Neural cell (in vitro differentiated cells): ENCODE data around the gene INPP5A. TPM values are rescaled to one million over a fixed set of nuclear protein-coding genes. Genes with fewer than 3 reads are reported as not detected.

Source experiments
- H2AFZ ChIP-seq: fragments of 200-600, 300-800 bp; sonication (generic), shearing (Covaris generic); 2 replicates; pipeline ENCODE4 v1.6.0; 2014; ENCODE audit warnings: low read depth, mild to moderate bottlenecking, antibody characterized with exemption, low read length, moderate library complexity
- H3F3A ChIP-seq: fragments of 200-600 bp; shearing (Covaris generic); 2 replicates; pipeline ENCODE4 v1.6.1; 2016; ENCODE audit warnings: mild to moderate bottlenecking, moderate library complexity, mixed read lengths, antibody characterized with exemption, low read length; ENCODE audit not compliant: insufficient read depth, poor library complexity, severe bottlenecking
- H3K27ac ChIP-seq: fragments of 200-600, 300-800 bp; sonication (generic), shearing (Covaris generic); 2 replicates; pipeline ENCODE4 v1.5.1; 2014; ENCODE audit warnings: mild to moderate bottlenecking, low read length, moderate library complexity
- H3K27me3 ChIP-seq: fragments of 300-800, 200-600 bp; sonication (generic), shearing (Covaris generic); 2 replicates; pipeline ENCODE4 v1.6.0; 2014; ENCODE audit warnings: mild to moderate bottlenecking, low read depth, low read length, moderate library complexity; ENCODE audit not compliant: insufficient read depth
- H3K36me3 ChIP-seq: fragments of 300-800, 200-600 bp; sonication (generic), shearing (Covaris generic); 2 replicates; pipeline ENCODE4 v1.5.1; 2014; ENCODE audit warnings: mild to moderate bottlenecking, antibody characterized with exemption, low read length, moderate library complexity; ENCODE audit not compliant: insufficient read depth
- H3K4me2 ChIP-seq: fragments of 300-800, 200-600 bp; sonication (generic), shearing (Covaris generic); 2 replicates; pipeline ENCODE4 v1.6.0; 2014; ENCODE audit warnings: mild to moderate bottlenecking, low read length
- H3K4me3 ChIP-seq: fragments of 300-800, 200-600 bp; sonication (generic), shearing (Covaris generic); 2 replicates; pipeline ENCODE4 v1.5.1; 2014; ENCODE audit warnings: mild to moderate bottlenecking, low read length, moderate library complexity
- H3K79me2 ChIP-seq: fragments of 200-600 bp; shearing (Covaris generic); replicated peaks from 2 replicates; pipeline ENCODE4 v1.6.0; 2014; ENCODE audit warnings: mild to moderate bottlenecking, low read length, moderate library complexity; ENCODE audit not compliant: insufficient read depth
- H3K9ac ChIP-seq: fragments of 300-800, 200-600 bp; sonication (generic), shearing (Covaris generic); 2 replicates; pipeline ENCODE4 v1.6.1; 2016; ENCODE audit warnings: mild to moderate bottlenecking, low read length, mixed read lengths
- H3K9me2 ChIP-seq: fragments of 200-600 bp; shearing (Covaris generic); 2 replicates; pipeline ENCODE4 v1.6.1; 2016; ENCODE audit warnings: mild to moderate bottlenecking, low read length, mixed read lengths; ENCODE audit not compliant: insufficient read depth
- H3K9me3 ChIP-seq: fragments of 200-600, 300-800 bp; sonication (generic), shearing (Covaris generic); 2 replicates; pipeline ENCODE4 v1.6.1; 2016; ENCODE audit warnings: mild to moderate bottlenecking, mixed run types, low read length, moderate library complexity, mixed read lengths
- H4K20me1 ChIP-seq: fragments of 200-600 bp; shearing (Covaris generic); 2 replicates; pipeline ENCODE4 v1.6.1; 2016; ENCODE audit warnings: mild to moderate bottlenecking, mixed run types; ENCODE audit not compliant: insufficient read depth
- CTCF ChIP-seq: fragments of 450-650 bp; IDR thresholded peaks from 2 replicates; pipeline ENCODE4 v1.5.1; 2014; ENCODE audit warnings: antibody characterized with exemption, mild to moderate bottlenecking, moderate library complexity; ENCODE audit not compliant: poor library complexity, severe bottlenecking
- EP300 ChIP-seq: fragments of 450-650 bp; conservative IDR thresholded peaks from 2 replicates; pipeline ENCODE4 v1.6.1; 2014; ENCODE audit warnings: antibody characterized with exemption, mild to moderate bottlenecking, moderate library complexity; ENCODE audit not compliant: poor library complexity, severe bottlenecking
- EZH2 ChIP-seq: fragments of 200-600, 300-800 bp; shearing (Covaris generic), sonication (generic); IDR thresholded peaks from 2 replicates; pipeline ENCODE4 v1.6.1; 2014; ENCODE audit warnings: antibody characterized with exemption, low read length, borderline replicate concordance, mild to moderate bottlenecking; ENCODE audit not compliant: insufficient read depth, poor library complexity, severe bottlenecking
- MXI1 ChIP-seq: fragments of 450-650 bp; conservative IDR thresholded peaks from 2 replicates; pipeline ENCODE4 v1.6.1; 2014; ENCODE audit warnings: antibody characterized with exemption, mild to moderate bottlenecking; ENCODE audit not compliant: poor library complexity, severe bottlenecking
- POLR2AphosphoS5 ChIP-seq: IDR thresholded peaks from 2 replicates; pipeline ENCODE4 v1.6.1; 2012
- RAD21 ChIP-seq: fragments of 450-650 bp; conservative IDR thresholded peaks from 2 replicates; pipeline ENCODE4 v1.6.1; 2014; ENCODE audit warnings: antibody characterized with exemption, mild to moderate bottlenecking, moderate library complexity
- REST ChIP-seq: IDR thresholded peaks from 2 replicates; pipeline ENCODE4 v1.6.1; 2012; ENCODE audit warnings: borderline replicate concordance
- SMC3 ChIP-seq: fragments of 450-650 bp; conservative IDR thresholded peaks from 2 replicates; pipeline ENCODE4 v1.6.1; 2014; ENCODE audit warnings: antibody characterized with exemption, mild to moderate bottlenecking, moderate library complexity; ENCODE audit not compliant: poor library complexity
- TAF1 ChIP-seq: IDR thresholded peaks from 2 replicates; pipeline ENCODE4 v1.6.1; 2012; ENCODE audit warnings: low read depth
- polyA plus RNA-seq: library from polyadenylated mRNA; depleted of rRNA; stranded (reverse); fragments of >200 nt; gene quantifications from 2 replicates; pipeline ENCODE4 v1.2.3, GENCODE V29; 2014

INPP5A gene
- polyA plus RNA-seq, 1 donor from 2014 or later: 48.8 TPM

- H2AFZ ChIP-seq: no peak overlapping the region
- H4K20me1 ChIP-seq: no peaks in the 10 kb centered on the region
- H3K27me3 ChIP-seq: no peaks in the 10 kb centered on the region
- H3F3A ChIP-seq: no peaks in the 10 kb centered on the region
- TF ChIP-seq CTCF: no peak
- no peak for TF ChIP-seq EP300
- TF ChIP-seq MXI1: no peak
- TF ChIP-seq SMC3: no peak
- no peak for TF ChIP-seq REST
- no peak for TF ChIP-seq EZH2
- no peak for TF ChIP-seq TAF1
- no peak for TF ChIP-seq POLR2AphosphoS5
- TF ChIP-seq RAD21: no peak
- H3K4me2 ChIP-seq: no peak overlapping the region
- H3K9ac ChIP-seq: no peak overlapping the region
- no peaks in the 10 kb centered on the region for H3K9me2 ChIP-seq
- H3K79me2 ChIP-seq: no peaks in the 10 kb centered on the region
- no peaks in the 10 kb centered on the region for H3K36me3 ChIP-seq
- no peak overlapping the region for H3K27ac ChIP-seq
- no peak overlapping the region for H3K4me3 ChIP-seq
- no peaks in the 10 kb centered on the region for H3K9me3 ChIP-seq
Measured at GRCh38 chr10:132640326-132641125, 102.9 kb downstream of the INPP5A start.

GRCh38 chr10:132641401-132641800, 103.8 kb downstream of the INPP5A start:
- no peak overlapping the region for H3K4me3 ChIP-seq
- H2AFZ ChIP-seq: no peak overlapping the region
- no peaks in the 10 kb centered on the region for H3K27me3 ChIP-seq
- no peaks in the 10 kb centered on the region for H4K20me1 ChIP-seq
- no peak overlapping the region for H3K27ac ChIP-seq
- H3K4me2 ChIP-seq: no peak overlapping the region
- TF ChIP-seq TAF1 (no peak), SMC3 (no peak), MXI1 (no peak), POLR2AphosphoS5 (no peak), EZH2 (no peak), REST (no peak), EP300 (no peak), CTCF (no peak), RAD21 (no peak)
- H3K9me2 ChIP-seq: no peaks in the 10 kb centered on the region
- no peak overlapping the region for H3K9ac ChIP-seq
- no peaks in the 10 kb centered on the region for H3K36me3 ChIP-seq
- H3K9me3 ChIP-seq: no peaks in the 10 kb centered on the region
- H3K79me2 ChIP-seq: no peaks in the 10 kb centered on the region
- H3F3A ChIP-seq: no peaks in the 10 kb centered on the region
